ENCODE results near the gene PEX19.

PEX19 gene

GRCh38 chr1:160239582-160240299 lies 45.2 kb downstream of the PEX19 start:
- DNase-seq (ENCODE audit: low read depth, low spot score): no peak

GRCh38 chr1:160238408-160238807 lies 46.5 kb downstream of the PEX19 start:
- DNase-seq (ENCODE audit: low read depth, low spot score): no peak

- no peak for DNase-seq (ENCODE audit: low read depth, low spot score)
Observed at GRCh38 chr1:160237558-160237957, 47.4 kb downstream of the PEX19 start.

- DNase-seq (ENCODE audit: low read depth, low spot score): no peak
Observed at GRCh38 chr1:160236806-160237205, 48.1 kb downstream of the PEX19 start.

GRCh38 chr1:160232911-160233310 lies 52.0 kb downstream of the PEX19 start:
- no peak for DNase-seq (ENCODE audit: low read depth, low spot score)

DNA sequence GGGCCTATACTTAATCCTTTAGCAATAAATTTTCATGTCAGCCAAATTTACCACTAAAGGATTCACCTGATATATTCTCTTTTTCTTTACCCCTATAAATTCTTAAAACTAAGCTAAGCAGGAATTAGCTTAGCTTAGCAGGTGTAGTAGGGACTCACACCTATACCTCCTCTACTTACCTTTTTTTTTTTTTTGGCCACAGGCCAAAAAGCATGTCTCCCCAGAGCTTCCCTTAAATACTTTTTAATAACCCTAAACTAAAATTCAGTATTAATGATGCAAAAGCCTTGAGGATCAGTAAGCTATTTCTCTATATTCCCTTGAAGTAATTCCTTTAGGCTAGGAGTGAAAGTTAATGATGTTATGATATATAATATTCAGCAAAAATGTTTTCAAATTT lies 56.5 kb downstream of the PEX19 start:
- no peak for DNase-seq (ENCODE audit: low read depth, low spot score)

DNA sequence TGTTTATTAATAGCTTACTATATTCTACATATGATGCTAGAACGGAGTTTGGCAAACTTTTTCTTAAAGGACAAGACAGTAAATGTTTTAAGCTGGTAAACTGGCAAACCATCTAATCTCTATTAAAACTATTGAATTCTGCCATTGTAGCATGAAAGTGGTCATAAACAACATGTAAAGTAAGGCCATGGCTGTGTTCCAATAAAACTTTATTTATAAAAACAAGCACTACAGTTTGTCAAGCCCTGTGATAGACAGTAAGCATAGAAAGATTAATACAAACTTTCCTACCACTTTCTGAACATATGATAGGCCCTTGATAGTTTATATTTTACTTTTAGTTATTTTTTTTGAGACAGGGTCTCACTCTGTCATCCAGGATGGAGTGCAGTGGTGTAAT lies 57.4 kb downstream of the PEX19 start:
- no peak for DNase-seq (ENCODE audit: low read depth, low spot score)

GRCh38 chr1:160227034-160227433 lies 57.9 kb downstream of the PEX19 start:
- DNase-seq (ENCODE audit: low read depth, low spot score): no peak
